Endothelial cell of umbilical vein (primary cell): ENCODE measurements around the gene TMEM43. TPM values are rescaled to one million over a fixed set of nuclear protein-coding genes. Genes with fewer than 3 reads are reported as not detected.
"Not testable (repeated sequence)": the region's sequence is repeated elsewhere in the genome, so short reads cannot be mapped to it uniquely, and the experiment has no call there.

Experiments
- BruUV-seq: library from RNA; stranded (reverse); fragments of 400-500 nt; replicated peaks from 2 replicates; lab custom pipeline; 2021; lab: Mats Ljungman, UMichigan
- CTCF ChIA-PET: fragments of 300-600, 350-600 bp; sonication (Branson Sonifier 250); formaldehyde crosslinking; loops from one replicate; lab custom pipeline; 2021; ENCODE audit warnings: antibody characterized with exemption, inconsistent platforms; lab: Charles Lee
- POLR2A ChIA-PET: fragments of 300-600, 350-600 bp; sonication (Branson Sonifier 250); formaldehyde crosslinking; loops from one replicate; lab custom pipeline; 2021; ENCODE audit warnings: antibody characterized with exemption, inconsistent platforms; lab: Charles Lee
- DNase-seq: peaks from one replicate; pipeline ENCODE4 v3.0.0-alpha.2; 2011; ENCODE audit warnings: low read depth, low spot score
- FAIRE-seq: peaks from 2 replicates; lab custom pipeline; 2011; peaks lifted over from hg19 to GRCh38; lab: Jason Lieb, UNC
- H2AFZ ChIP-seq: 2 replicates; pipeline ENCODE4 v1.6.0; 2012; ENCODE audit warnings: low read depth, low read length, control low read depth, inconsistent platforms
- H3K27ac ChIP-seq: 2 replicates; pipeline ENCODE4 v1.5.1; 2011; ENCODE audit warnings: low read depth, mild to moderate bottlenecking, control low read depth, low read length, moderate library complexity; ENCODE audit not compliant: insufficient read depth
- H3K27me3 ChIP-seq, 2 experiments: 2 replicates each; pipeline versions ENCODE4 v1.6.0 to v1.6.1; 2011; ENCODE audit warnings: low read length in 2 of 2, mixed read lengths in 1 of 2; ENCODE audit not compliant: control insufficient read depth in 2 of 2, insufficient read depth in 2 of 2
- H3K36me3 ChIP-seq, 2 experiments: 2 replicates in 1 of 2; 3 replicates in 1 of 2; pipeline ENCODE4 v1.5.1; 2011; ENCODE audit warnings: low read length in 2 of 2, mild to moderate bottlenecking in 1 of 2, moderate library complexity in 1 of 2; ENCODE audit not compliant: control insufficient read depth in 2 of 2, insufficient read depth in 2 of 2; ENCODE audit errors: extremely low read depth in 1 of 2
- H3K4me1 ChIP-seq: 3 replicates; pipeline ENCODE4 v1.5.1; 2011; ENCODE audit warnings: mild to moderate bottlenecking, low read length; ENCODE audit not compliant: control insufficient read depth, insufficient read depth; ENCODE audit errors: extremely low read depth
- H3K4me2 ChIP-seq: 2 replicates; pipeline ENCODE4 v1.6.1; 2011; ENCODE audit warnings: low read length, control low read depth, mixed read lengths; ENCODE audit not compliant: insufficient read depth
- H3K4me3 ChIP-seq, 3 experiments: fragments of 200-600 bp in 1 of 3; sonication (generic), shearing (Covaris generic) in 1 of 3; replicated peaks in 1 of 3; 2 replicates each; pipeline ENCODE4 v1.5.1; 2011 to 2016; ENCODE audit warnings: control low read depth in 3 of 3, low read length in 3 of 3, mild to moderate bottlenecking in 2 of 3, inconsistent platforms in 1 of 3, low read depth in 1 of 3, moderate library complexity in 1 of 3; ENCODE audit not compliant: insufficient read depth in 1 of 3
- H3K79me2 ChIP-seq: 2 replicates; pipeline ENCODE4 v1.6.0; 2012; ENCODE audit warnings: low read length, inconsistent platforms; ENCODE audit not compliant: control insufficient read depth, insufficient read depth
- H3K9ac ChIP-seq: replicated peaks from 2 replicates; pipeline ENCODE3; 2011; ENCODE audit warnings: low read length, control low read depth; ENCODE audit not compliant: insufficient read depth; ENCODE audit errors: extremely low read depth
- H3K9me1 ChIP-seq: replicated peaks from 3 replicates; pipeline ENCODE4 v1.6.0; 2011; ENCODE audit warnings: mild to moderate bottlenecking, low read length; ENCODE audit not compliant: control insufficient read depth, insufficient read depth; ENCODE audit errors: extremely low read depth
- H3K9me3 ChIP-seq: replicated peaks from 2 replicates; pipeline ENCODE4 v1.5.1; 2012; ENCODE audit warnings: low read length, inconsistent platforms; ENCODE audit not compliant: control insufficient read depth, insufficient read depth
- H4K20me1 ChIP-seq: replicated peaks from 2 replicates; pipeline ENCODE3; 2011; ENCODE audit warnings: mild to moderate bottlenecking, low read length; ENCODE audit not compliant: control insufficient read depth, insufficient read depth; ENCODE audit errors: extremely low read depth
- MYC ChIP-seq: IDR thresholded peaks from one replicate; pipeline ENCODE4 v1.6.1; 2011; ENCODE audit warnings: mild to moderate bottlenecking, low read depth, low read length
- dilution Hi-C: fragments of 300-500 bp; cut with MboI; formaldehyde crosslinking; loops from one replicate; pipeline ENCODE4 v1.15.0; 2019; ENCODE audit warnings: low sequenced_read_pairs; ENCODE audit not compliant: extremely low pct_ligation_motif_present
- intact Hi-C: fragments of 100-400 bp; cut with micrococcal nuclease; formaldehyde crosslinking; loops from one replicate; pipeline ENCODE4 v1.10.0; 2022
- polyA plus RNA-seq, 4 experiments: library from polyadenylated mRNA; depleted of rRNA in 3 of 4; stranded (reverse) in 3 of 4; unstranded in 1 of 4; fragments of >200 nt; gene quantifications; 2 replicates each; pipeline versions ENCODE4 v1.2.1 to v1.2.3, GENCODE V29; 2011 to 2012; ENCODE audit warnings: missing spikeins in 1 of 4
- total RNA-seq: library from RNA; stranded (reverse); gene quantifications from 2 replicates; pipeline ENCODE4 v1.2.3, GENCODE V29; 2021

The TMEM43 gene
- total and polyA plus RNA-seq, 2 donors (not counting 3 experiments of a cell fraction or from before 2014, with no cell fraction given): 80.6 to 119 TPM

DNA sequence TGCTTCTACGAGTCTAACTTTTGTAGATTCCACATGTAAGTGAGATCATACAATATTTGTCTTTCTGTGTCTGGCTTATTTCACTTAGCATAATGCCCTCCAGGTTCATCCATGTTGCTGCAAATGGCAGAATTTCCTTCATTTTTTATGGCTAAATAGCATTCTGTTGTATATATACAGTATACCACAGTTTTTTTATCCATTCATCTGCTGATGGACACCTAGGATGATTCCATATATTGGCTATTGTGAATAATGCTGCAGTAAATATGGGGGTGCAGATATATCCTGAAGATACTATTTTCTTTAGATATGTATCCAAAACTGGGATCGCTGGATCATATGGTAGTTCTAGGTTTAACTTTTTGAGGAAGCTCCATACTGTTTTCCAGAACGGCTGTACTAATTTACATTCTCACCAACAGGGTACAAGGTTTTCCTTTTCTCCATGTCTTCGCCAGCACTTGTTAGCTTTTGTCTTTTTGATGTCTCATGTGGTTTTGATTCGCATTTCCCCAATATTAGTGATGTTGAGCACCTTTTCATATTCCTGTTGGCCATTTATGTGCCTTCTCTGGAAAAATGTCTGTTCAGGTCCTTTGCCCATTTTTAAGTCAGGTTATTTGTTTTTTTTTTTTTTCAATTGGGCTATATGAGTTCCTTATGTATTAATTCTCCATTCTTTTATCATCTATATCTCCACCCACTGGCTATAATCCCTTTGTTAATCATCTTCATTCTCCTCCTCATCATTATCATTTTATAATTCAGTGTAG is 27.0 kb upstream of the TMEM43 start:
- no peaks in the 10 kb centered on the region for H3K4me1 ChIP-seq
- DNase-seq (no peak), FAIRE-seq (no peak)
- no peaks in the 10 kb centered on the region for H3K27me3 ChIP-seq
- no peak overlapping the region for H3K27ac ChIP-seq
- no peak overlapping the region for H2AFZ ChIP-seq
- H3K9me3 ChIP-seq: no peaks in the 10 kb centered on the region
- TF ChIP-seq MYC: no peak
- no TSS peak for BruUV-seq
- H3K4me3 ChIP-seq: no peak overlapping the region
- no peaks in the 10 kb centered on the region for H3K9me1 ChIP-seq
- CTCF ChIA-PET: no interaction called here
- H3K36me3 ChIP-seq: no peaks in the 10 kb centered on the region
- no peak overlapping the region for H3K9ac ChIP-seq
- no peaks in the 10 kb centered on the region for H4K20me1 ChIP-seq
- POLR2A ChIA-PET: no interaction called here
- H3K79me2 ChIP-seq: no peaks in the 10 kb centered on the region
- no peak overlapping the region for H3K4me2 ChIP-seq
- intact Hi-C loops: no loop called here
- dilution Hi-C loops: no loop called here

DNA sequence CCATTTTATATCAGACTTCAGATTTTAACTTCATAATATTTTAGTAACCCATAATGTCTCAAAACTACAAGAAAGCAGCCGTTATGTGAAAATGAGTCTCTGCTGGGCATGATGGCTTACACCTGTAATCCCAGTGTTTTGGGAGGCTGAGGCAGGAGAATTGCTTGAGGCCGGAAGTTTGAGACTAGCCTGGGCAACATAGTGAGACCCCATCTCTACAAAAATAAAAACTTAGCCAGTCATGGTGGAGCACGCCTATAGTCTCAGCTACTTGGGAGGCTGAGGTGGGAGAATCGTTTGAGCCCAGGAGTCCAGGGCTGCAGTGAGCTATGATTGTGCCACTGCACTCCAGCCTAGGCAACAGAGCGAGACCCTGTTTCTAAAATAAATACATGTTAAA is 15.0 kb upstream of the TMEM43 start:
- H3K9me1 ChIP-seq, H3K27me3 ChIP-seq, H3K4me3 ChIP-seq, BruUV-seq, H3K9ac ChIP-seq, H3K36me3 ChIP-seq, intact Hi-C loops, H3K4me2 ChIP-seq, H4K20me1 ChIP-seq, H3K9me3 ChIP-seq, H3K79me2 ChIP-seq, DNase-seq, H2AFZ ChIP-seq, POLR2A ChIA-PET, dilution Hi-C loops, FAIRE-seq, H3K27ac ChIP-seq, H3K4me1 ChIP-seq: not testable (repeated sequence)
- CTCF ChIA-PET: interaction anchor here (2.0 kb wide), 1 partner anchor 213 kb away, joined by 5 read pairs; no protein-coding TSS in a partner anchor
